HG03432 (cell line): ENCODE results near the gene CDK11B.
"Not testable (repeated sequence)": the region's sequence is repeated elsewhere in the genome, so short reads cannot be mapped to it uniquely, and the experiment has no call there.

Experiments used
- ATAC-seq: cut with Tn5 transposase; IDR thresholded peaks from one replicate; pipeline ENCODE4 v1.9.1; 2021; ENCODE audit warnings: mild to moderate bottlenecking, moderate library complexity; ENCODE audit not compliant: unreplicated experiment

The CDK11B gene

GRCh38 chr1:1658583-1659549, at the start of gene CDK11B:
CDK11B (minus strand) TSS chr1:1659004; CDS start chr1:1657485, 1,519 bp downstream.
- peak; percentile 82 for ATAC-seq

- not testable (repeated sequence) for ATAC-seq
These were observed 49.1 kb upstream of the CDK11B start for GRCh38 chr1:1707897-1708296.

GRCh38 chr1:1707241-1707640, 48.4 kb upstream of the CDK11B start:
- not testable (repeated sequence) for ATAC-seq

- ATAC-seq: not testable (repeated sequence)
These were observed 46.8 kb upstream of the CDK11B start for GRCh38 chr1:1705623-1706022.

GRCh38 chr1:1704284-1704957, 45.6 kb upstream of the CDK11B start:
- not testable (repeated sequence) for ATAC-seq

GRCh38 chr1:1703796-1704195, 45.0 kb upstream of the CDK11B start:
- no peak for ATAC-seq

- ATAC-seq: not testable (repeated sequence)
These were observed 43.7 kb upstream of the CDK11B start for GRCh38 chr1:1702506-1702905.

- not testable (repeated sequence) for ATAC-seq
These were observed 41.8 kb upstream of the CDK11B start for GRCh38 chr1:1700557-1700956.

- ATAC-seq: not testable (repeated sequence)
These were observed 41.3 kb upstream of the CDK11B start for GRCh38 chr1:1700067-1700466.

- not testable (repeated sequence) for ATAC-seq
These were observed 40.3 kb upstream of the CDK11B start for GRCh38 chr1:1699061-1699460.

- ATAC-seq: not testable (repeated sequence)
These were observed 38.8 kb upstream of the CDK11B start for GRCh38 chr1:1697358-1698183.

GRCh38 chr1:1696431-1697357, 37.9 kb upstream of the CDK11B start:
- ATAC-seq: not testable (repeated sequence)

GRCh38 chr1:1692714-1693647, 34.2 kb upstream of the CDK11B start, which contains the start of gene SLC35E2B:
SLC35E2B (minus strand) TSS chr1:1692795; CDS start chr1:1676699, 16,096 bp downstream.
- ATAC-seq: peak; percentile 81

GRCh38 chr1:1692324-1692713, 33.5 kb upstream of the CDK11B start:
- ATAC-seq: peak; percentile 46

- ATAC-seq: not testable (repeated sequence)
These were observed 32.6 kb upstream of the CDK11B start for GRCh38 chr1:1691443-1691842.

GRCh38 chr1:1689526-1689925, 30.7 kb upstream of the CDK11B start:
- not testable (repeated sequence) for ATAC-seq

- no peak for ATAC-seq
These were observed 29.0 kb upstream of the CDK11B start for GRCh38 chr1:1687846-1688245.

- no peak for ATAC-seq
These were observed 25.4 kb upstream of the CDK11B start for GRCh38 chr1:1684031-1684681.
